C4-2B (cell line): Measurements from ENCODE around the gene ELMO1.

Source experiments
- ZFX ChIP-seq: fragments of 450-650 bp; IDR thresholded peaks from 2 replicates; pipeline ENCODE4 v1.6.1; 2017
- TF ChIP-seq, protein P1 (sequence below): fragments of 450-650 bp; conservative IDR thresholded peaks from 2 replicates; pipeline ENCODE4 v1.5.1; 2017; ENCODE audit warnings: mild to moderate bottlenecking

DNA sequence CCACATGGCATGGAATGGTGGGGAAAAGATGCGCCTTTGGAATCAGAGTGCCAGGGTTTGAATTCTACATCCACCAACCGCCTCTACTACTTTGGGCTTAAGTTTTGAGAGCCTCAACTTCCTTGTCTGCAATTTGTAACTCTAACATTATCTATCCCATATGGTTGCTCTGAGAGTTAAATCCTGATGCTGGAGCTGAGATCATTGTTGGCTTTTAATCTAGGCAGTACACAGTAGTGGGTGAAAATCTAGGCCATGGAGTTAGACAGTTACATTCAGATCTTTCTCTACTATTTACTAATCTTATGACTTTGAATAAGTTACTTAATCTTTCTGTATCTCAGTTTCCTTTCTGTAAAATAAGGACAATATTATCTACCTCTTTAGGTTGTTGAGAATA, 574.6 kb downstream of the ELMO1 start:
- TF ChIP-seq, protein P1, sequence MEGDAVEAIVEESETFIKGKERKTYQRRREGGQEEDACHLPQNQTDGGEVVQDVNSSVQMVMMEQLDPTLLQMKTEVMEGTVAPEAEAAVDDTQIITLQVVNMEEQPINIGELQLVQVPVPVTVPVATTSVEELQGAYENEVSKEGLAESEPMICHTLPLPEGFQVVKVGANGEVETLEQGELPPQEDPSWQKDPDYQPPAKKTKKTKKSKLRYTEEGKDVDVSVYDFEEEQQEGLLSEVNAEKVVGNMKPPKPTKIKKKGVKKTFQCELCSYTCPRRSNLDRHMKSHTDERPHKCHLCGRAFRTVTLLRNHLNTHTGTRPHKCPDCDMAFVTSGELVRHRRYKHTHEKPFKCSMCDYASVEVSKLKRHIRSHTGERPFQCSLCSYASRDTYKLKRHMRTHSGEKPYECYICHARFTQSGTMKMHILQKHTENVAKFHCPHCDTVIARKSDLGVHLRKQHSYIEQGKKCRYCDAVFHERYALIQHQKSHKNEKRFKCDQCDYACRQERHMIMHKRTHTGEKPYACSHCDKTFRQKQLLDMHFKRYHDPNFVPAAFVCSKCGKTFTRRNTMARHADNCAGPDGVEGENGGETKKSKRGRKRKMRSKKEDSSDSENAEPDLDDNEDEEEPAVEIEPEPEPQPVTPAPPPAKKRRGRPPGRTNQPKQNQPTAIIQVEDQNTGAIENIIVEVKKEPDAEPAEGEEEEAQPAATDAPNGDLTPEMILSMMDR, result no peak
- TF ChIP-seq ZFX, result no peak
